HG03175 (cell line): ENCODE measurements around the gene FUT9.

Source experiments
- ATAC-seq: cut with Tn5 transposase; IDR thresholded peaks from one replicate; pipeline ENCODE4 v1.9.1; 2021; ENCODE audit warnings: mild to moderate bottlenecking, moderate library complexity; ENCODE audit not compliant: unreplicated experiment

FUT9 gene

DNA sequence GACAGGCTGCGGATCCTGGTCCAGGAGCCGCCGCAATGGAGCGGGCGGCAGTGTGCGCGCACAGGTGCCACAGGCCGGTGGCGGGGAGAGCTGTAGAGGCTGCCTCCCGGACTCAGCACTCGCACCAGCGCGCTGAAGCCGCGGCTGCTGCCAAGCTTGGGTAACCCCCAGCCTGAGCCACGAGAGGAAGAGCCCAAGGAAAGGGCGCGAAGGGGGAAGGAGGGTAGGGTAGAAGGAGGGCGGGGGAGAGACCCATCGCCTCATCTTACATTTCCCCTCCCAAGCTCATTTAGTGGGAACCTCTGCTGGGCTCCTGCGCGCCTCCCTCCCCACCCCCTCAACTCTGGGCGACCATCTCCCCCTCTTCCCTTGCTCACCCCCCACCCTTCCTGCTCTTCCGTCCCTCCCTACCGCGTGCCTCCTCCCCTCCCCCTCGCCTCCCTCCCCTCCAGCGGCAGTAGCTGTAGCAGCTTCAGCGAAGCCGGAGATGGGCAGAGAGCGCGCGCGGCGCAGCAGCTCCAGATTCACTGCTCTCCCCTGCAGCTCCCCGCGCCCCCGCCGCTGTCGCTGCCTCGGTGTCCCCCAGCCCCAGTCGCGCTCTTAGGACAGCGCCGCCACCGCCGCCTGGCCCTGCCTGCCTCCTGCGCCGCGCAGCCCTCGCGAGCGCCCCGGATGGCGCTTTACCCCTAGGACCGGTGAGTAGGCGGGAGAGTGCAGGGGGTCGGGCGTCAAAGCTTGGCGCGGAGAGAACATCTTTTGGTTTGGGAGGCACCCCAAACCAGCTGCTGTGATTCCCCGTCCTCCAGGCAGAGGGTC is at the start of gene FUT9:
Gene FUT9, plus strand, starts transcription at position 457 of the 816 bp plus-strand sequence. CDS start 187,182 bp downstream, outside the sequence.
- no peak for ATAC-seq

DNA sequence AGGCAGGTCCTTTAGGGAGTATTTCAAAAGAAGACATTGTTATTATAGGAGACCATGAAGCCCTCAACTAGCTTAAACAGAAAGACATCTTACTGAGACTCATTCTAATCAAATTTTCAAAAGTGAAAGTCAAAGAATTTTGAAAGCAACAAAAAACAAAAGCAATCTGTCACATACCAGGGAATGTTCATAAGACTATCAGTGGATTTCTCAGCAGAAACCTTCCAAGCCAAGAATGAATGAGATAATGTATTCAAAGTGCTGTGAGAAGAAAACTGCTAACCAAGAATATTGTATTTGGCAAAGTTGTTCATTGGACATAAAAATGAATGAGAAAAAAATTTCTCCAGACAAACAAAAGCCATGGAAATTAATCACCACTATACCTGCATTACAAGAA is 48.2 kb upstream of the FUT9 start:
- no peak for ATAC-seq

DNA sequence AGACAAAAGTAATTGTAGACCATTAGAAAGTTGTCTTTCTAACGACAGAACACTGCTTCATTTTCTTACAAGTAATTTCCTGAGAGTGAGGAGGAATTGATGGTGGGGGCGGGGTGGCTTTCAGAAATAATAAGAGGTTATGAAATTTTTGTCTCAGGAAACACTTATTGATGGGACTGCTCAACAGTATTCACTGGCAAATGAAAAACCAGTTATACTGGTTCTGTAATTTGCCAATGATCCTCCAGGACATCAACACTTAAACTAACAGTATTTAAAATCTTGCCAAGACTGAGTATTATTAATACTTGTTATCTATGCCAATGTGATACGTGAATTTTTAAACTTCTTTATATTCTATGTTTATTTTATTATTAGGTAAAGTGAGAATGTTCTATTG is 41.8 kb upstream of the FUT9 start:
- ATAC-seq: no peak

DNA sequence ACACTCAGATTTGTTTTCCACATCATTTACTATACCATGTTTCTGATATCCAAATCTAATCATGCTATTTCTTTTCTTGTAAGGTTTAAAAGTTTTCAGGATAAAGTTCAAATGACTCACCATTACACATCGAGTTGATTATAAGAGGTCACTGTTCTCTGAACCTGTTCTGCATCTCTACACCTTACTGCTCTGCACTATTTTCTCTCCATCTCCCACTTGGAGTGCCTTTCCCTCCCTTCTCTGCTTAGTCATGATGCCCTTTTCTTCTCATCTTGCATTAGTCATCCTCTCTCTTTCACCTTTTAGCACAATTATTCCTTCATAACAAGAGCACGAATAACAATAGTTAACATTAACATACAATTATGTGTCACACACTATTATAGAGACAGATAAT is 37.5 kb upstream of the FUT9 start:
- no peak for ATAC-seq

DNA sequence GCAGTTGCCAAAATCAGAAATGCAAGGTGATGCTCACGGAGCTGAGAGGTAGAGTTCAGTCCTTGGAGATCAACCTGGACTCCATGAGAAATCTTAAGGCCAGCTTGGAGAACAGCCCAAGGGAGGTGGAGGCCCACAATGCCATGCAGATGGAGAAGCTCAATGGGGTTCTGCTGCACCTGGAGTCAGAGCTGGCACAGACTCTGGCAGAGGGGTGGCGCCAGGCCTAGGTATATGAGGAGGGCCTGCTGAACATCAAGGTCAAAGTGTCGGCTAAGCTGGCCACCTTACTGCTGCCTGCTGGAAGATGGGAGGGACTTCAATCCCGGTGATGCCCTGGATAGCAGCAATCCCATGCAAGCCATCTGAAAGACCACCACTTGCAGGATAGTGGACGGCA is 23.9 kb upstream of the FUT9 start:
- no peak for ATAC-seq

DNA sequence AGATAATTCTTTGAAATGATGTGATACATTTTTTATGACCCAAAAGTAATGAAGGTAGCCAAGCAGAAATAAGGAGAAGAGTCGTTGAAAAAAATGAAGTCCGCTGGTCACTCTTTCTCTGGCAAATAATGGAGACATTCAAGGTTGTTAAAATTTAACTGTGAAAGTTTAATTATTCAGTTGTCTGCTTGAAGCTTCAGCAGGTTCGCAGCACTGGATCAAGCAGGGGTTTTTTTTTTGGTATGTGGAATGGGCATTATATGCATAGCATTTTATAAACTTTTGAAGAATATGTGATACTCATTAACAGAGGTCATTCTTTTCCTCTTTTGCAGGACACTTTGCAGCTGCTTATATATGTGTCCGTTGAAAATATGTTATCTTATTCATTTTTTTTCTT is 21.6 kb upstream of the FUT9 start:
- no peak for ATAC-seq

DNA sequence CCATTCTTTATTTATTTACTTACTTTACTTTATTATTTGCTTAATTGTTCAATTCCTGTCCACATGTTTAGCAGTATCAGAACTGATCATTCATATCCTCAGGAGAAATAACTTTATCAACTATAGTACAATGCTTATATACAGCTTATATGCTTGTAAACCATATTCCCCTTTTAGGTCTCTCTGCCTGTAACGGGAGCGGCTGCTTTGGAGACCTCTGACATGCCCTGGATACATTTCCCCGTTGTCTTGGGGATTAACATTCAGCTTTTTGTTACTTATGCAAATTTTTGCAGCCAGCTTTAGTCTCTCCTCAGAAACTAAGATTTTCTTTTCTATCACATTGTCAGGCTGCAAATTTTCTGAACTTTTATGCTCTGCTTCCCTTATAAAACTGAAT is 17.6 kb upstream of the FUT9 start:
- ATAC-seq: no peak

DNA sequence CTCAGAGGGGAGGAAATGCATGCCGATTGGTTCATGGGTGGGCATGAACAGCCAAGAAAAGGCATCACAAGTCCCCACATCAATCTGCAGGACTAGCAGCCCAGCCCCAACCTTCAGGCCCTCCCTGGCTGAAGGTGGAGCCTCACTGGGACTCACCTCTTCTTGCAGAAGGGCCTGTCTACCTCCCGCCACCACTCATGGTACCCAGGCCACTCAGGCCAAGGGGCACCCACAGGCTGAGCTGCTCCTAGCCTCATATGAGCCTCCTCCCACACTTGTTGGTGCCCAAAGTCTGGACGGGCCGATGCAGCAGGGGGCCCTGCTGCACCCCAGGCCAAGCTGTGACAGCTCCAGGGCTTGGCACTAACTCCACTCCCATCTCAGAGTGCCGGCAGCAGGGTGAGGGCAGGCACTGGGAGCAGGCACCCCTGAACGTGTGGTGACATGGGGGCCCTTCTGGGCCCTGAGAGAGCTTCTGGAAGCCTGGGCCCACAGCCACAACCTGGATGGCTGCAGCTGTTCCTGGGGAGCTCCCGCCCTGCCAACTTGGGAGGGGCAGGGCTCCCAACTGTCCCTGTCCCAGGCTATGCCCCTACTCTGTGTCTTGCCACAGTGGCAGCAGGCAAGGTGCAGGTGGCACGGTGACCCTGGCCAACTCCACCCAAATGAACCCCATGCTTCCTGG is 13.7 kb upstream of the FUT9 start:
- ATAC-seq: no peak

DNA sequence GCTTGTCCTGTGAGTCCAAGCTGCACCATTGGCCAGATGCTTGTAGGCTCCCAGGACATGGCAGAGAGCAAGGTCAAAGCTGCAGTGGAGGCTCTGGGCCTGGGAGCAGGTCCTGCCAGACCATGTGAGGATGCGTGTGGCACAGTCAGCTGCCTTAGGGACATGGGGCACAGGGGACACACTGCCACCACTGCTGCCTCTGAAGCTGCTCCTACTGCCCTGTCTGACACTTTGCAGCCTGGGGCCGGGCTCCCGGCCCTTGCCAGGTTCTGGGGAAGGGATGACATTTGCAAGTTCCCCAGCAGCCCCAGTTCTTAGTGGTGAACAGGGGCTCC is 13.2 kb upstream of the FUT9 start:
- ATAC-seq: no peak

DNA sequence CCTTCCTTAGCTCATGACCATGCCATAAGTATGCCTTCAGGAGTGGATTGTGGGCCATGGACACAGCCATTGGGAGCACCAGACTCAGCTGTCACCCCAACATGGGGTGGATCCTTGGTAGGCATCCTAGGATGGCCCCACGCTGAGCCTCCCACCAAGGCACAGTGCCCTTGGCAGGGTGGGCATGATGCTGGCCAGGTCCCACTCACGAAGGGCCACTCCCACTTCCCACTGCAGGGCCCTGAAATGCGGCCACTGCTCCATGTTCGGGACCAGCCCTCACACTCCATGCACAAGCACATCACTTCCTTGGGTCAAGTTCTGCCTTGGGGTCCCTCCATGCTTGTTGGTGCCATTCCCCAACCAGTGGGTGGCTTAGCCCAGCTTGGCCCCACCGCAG is 12.9 kb upstream of the FUT9 start:
- ATAC-seq: no peak

DNA sequence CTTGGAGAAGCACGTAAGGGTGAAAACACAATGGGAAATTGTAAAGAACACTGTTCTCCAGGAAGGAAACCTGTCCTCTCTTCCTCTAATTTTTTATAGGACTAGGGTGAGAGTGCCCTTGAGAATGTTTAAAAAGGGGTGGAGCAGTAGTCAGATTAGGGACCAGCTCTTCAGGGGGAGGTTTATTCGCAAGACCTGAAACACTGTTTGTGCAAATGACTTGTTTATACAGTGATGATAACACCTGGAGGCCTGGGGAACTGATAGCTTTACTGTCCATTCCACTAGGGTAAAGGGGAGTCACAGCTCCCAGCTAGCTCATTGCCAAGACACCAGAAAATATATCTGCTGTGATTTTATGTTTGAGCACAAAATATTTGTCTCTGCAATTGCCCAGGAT is 8.1 kb upstream of the FUT9 start:
- no peak for ATAC-seq

DNA sequence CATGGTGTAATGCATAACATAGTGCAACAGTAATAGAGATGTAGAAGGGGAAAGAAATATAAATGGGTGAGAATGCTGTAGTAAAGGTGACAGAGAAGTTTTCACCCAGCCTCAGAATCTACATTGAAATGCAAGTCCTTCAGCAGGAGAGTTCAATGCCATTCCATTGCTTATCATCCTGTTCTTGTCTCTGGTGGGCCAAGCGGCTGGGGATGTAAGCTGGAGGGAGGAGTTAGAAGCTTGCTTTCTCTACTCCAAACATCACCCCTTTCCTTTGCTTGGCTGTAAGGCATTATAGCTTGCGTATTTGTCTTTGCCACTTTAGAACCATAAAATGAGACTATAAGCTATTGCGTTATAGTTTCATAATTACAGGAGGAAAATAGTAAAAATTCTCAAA is 2.2 kb upstream of the FUT9 start:
- no peak for ATAC-seq

DNA sequence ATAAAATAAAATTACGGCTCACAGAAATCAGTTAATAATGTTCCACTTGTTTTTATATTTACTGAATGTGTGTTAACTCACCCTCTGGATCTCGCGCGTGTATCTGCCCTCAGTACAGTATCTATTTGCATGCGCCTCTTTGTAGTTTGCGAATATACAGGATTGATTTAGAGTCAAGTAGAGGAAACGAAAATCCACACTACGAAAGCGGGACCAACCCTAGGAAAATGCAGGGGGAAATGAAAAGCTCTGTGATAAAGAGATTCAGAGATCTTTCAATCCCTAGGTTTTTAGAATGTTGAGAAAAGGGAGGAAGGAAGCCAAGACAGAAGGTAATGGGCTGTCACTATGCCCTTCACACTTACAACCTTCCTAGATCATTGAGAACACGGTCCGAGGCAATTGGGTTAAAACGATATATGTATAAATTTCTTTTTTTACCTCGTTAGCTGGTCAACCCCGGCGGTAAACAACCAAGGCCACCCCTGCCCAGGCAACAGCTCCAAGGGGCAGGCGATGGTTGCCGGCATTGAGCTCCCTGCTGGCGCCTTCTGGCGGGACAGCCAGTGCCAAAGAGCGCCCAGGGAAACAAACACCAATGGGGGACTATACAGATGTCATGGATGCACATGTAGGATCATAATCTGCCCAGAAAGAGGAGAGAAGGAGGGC is 792 bp upstream of the FUT9 start:
- no peak for ATAC-seq

DNA sequence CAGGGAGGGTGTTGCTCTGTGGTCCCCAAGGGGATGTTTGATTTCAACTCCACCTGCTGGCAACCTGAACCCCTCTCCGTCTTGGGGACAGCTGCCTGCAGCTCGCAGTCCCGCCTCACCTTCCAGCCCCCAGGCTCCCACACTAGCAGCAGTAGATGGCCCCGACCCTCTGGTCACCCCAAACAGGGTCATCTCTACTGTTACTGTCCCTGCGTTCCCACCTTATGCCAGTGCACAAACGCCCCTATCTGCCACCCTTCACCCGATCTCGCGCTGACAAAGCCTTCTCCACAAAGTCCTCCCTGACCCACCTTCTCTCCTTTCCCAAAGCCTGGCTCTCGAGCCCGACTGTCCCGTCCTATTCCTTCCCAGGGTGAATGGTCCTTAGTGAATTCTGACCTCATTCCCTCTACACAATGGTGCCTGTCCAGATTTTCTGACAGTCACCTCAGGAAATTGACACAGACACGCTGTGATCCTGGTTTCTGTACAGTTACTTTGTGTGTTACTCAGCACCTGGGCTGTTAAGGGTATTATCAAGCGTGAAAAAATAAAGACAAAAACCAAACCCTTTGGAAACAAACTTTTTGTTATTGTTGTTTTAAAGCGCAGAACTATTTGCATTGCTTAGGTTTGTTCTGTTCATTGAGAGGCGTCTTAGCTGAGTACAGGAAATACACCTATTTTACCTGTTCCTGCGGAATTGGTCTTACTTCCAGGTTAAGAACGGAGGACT is 728 bp downstream of the FUT9 start:
- ATAC-seq: no peak

DNA sequence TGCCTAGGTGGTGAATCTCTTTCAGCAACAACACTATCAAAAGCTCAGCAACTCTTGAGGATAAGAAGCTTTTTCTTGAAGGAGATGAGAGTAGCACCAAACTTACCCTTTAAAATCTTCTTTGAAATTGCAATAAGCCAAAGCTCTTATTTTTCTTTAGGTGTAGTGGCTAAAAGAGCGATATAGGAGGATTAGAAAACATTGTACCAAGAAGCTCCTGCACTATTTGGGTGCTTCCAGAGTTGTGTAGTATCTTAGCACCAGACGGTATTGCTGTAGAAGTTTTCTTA is 1.2 kb downstream of the FUT9 start:
- no peak for ATAC-seq

DNA sequence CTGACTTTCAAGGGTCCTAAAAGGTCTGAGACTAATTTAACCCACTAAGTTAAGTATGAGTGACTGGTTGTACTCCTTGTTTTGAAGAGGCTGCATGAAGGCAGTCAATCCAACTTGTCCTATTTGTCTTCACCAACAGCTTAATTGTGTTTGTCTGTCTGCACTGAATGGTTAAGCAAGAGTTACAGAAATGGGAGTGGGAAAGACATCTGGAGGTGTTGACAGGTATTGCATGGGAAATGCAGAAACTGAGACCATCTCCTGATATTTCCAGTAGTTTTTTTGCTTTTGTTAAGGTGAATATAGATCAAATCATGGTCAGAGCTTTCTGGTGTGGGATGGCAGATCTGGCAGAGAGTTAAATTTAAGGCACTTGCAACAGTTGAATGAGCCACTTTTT is 6.5 kb downstream of the FUT9 start:
- ATAC-seq: no peak

DNA sequence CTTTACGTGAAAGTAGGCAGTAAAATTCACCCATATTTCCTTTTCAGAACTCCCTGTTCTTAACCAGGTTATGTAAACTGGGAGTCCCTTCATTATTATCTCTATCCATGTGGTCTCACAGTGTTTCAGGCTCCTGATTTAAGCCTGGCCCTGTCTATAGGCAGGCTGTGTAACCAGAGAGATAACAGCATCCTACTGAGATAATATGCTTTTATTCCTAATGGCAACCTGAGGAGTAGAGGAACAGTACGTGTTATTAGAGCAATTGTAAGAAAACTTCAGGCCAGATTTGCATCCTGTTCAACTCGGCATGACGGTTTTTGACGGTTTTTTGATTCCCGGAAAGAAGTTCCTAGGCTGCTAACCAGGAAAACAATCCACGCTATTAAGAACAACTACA is 16.9 kb downstream of the FUT9 start:
- ATAC-seq: no peak

DNA sequence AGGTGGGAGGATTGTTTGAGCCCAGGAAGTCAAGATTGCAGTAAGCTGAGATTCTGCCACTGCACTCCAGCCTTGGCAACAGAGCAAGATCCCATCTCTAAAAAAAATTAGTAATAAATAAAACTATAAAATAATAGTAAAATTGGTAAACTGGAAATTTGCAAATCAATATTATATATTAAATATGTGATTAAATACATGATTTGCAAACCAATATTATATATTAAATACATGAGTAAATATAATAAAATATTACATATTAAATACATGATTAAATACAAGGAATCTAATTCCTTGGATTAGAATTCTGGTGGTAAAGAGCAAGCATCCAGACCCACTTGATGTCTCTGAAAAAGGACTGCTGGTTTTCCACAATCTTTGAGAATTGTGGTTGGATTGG is 35.8 kb downstream of the FUT9 start:
- ATAC-seq: no peak

DNA sequence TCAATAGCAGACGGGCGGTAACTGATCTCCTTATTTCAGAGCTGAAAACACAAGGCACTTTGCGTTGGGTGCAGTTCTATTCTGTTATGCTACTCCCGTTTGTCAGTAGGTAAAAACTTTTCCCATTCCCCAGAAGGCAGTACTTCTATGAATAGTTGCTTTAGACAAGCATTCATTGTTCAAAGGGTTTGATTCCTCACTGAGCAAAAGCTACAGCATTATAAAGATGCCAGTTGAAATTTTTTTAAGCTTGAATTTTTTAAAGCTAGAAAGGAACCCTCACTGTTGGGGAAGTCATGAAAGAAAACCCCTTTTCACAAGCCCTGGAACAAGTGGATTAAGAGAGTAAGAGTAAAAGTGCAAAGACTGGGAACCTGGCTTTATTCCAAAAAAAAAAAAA is 42.3 kb downstream of the FUT9 start:
- ATAC-seq: no peak

DNA sequence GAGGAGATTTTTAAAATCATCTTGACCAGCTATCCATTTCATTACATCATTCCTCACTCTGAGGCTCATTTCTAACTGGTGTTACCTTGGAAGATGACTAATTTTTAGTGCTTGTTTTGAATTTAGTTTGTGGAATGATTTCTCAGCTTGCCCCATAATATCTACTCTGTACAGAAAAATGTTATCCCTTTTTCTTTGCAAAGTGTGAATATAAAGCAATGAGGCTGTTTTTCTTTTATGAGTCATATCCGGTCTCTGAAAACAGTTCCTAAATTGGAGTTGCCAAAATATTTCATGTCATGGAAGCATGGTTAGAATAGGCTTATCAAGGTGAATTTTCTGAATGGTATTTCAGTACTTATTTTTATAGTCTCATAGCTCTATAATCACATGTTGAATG is 43.8 kb downstream of the FUT9 start:
- no peak for ATAC-seq

DNA sequence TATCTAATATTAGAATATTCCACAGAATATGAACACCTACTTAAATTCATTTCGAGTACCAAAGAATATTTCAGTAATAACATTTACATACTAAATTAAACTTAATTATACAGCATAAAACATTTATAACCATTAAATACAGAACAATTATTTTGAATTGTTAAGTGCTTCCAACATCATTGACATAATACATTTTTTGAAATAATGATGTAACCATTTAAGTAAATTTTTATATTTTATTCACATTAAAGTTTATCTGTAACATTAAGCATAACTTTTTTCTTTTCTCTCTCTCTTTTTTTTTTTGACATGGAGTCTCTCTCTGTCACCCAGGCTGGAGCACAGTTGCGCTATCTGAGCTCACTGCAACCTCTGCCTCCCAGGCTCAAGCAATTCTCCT is 44.5 kb downstream of the FUT9 start:
- no peak for ATAC-seq

DNA sequence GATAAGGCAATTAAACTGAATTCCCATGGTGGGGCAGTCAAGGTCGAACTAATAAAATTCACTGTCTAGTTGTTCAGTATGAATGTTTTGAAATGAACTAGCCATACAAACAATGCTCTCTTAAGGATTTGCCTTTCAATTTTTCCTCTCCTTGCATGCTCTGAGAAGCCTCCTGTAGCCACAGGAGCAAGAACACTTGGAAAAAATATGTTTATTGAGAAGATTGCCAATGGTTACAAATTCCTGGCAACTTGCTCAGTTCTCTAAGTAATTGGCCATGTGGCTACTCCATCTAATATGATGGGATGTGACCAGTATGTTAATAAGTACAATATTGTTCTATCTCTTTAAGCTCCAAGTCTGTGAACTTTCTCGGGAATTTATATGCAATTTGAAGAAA is 49.4 kb downstream of the FUT9 start:
- ATAC-seq: no peak
